Measurements from ENCODE around the gene SEMA6D.

Gene SEMA6D, protein sequence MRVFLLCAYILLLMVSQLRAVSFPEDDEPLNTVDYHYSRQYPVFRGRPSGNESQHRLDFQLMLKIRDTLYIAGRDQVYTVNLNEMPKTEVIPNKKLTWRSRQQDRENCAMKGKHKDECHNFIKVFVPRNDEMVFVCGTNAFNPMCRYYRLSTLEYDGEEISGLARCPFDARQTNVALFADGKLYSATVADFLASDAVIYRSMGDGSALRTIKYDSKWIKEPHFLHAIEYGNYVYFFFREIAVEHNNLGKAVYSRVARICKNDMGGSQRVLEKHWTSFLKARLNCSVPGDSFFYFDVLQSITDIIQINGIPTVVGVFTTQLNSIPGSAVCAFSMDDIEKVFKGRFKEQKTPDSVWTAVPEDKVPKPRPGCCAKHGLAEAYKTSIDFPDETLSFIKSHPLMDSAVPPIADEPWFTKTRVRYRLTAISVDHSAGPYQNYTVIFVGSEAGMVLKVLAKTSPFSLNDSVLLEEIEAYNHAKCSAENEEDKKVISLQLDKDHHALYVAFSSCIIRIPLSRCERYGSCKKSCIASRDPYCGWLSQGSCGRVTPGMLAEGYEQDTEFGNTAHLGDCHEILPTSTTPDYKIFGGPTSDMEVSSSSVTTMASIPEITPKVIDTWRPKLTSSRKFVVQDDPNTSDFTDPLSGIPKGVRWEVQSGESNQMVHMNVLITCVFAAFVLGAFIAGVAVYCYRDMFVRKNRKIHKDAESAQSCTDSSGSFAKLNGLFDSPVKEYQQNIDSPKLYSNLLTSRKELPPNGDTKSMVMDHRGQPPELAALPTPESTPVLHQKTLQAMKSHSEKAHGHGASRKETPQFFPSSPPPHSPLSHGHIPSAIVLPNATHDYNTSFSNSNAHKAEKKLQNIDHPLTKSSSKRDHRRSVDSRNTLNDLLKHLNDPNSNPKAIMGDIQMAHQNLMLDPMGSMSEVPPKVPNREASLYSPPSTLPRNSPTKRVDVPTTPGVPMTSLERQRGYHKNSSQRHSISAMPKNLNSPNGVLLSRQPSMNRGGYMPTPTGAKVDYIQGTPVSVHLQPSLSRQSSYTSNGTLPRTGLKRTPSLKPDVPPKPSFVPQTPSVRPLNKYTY

DNA sequence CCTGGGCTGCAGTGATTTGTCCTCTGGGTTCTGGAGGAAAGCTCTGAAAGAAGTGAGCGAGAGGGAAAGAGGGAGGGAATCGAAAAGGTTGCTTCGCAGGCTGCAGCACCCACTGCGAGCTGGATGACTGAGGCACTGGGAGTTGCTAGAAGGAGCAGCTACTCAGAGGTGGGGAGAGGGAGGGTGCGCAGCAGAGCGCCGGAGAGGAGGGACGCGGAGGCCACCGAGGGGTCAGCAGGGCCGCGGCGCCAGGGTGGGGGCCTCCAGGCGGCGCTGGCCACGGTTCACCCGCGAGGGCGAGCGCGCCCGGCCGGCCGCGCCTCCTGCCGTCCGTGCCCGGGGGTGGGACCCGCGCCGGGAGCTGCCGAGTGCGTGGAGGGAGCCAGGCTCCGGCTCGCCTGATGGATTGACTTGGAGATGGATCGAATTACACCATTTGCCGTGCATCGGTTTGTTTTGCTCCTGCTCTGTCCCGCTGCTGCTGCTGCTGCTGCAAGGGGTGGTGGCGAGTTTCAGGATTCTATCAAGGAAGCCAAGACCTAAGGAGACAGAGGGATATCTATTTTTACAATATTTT is at the start of gene SEMA6D:
Gene SEMA6D, plus strand, starts transcription at position 470 of the 577 bp plus-strand sequence. CDS start 42,294 bp downstream, outside the sequence.
- H3K4me3 ChIP-seq (ENCODE audit: low read length), result no peak within 1 kb of the TSS
- no peak for TF ChIP-seq ZNF274 (IDR thresholded peaks at IDR 0.05; ENCODE audit: low read depth, low read length)

DNA sequence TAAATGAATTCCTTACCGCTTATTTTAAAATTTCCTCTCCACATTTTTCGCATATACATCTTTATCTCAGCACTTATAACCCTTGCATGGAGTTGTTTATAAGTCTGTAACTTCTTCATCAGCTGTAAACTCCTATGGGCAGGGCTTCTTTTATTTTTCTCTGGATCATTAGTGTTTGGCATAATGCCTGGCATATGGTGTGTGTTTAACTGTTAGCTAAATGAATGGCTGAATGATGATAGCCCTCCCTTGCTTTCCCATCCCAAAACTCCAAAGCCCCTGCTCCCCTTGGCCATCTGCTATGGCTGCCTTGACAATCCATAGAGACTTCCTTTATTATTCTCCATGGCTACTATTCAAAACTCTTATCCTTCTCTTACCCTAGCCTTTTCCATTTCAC is 48.1 kb upstream of the SEMA6D start:
- TF ChIP-seq ZNF274 (IDR thresholded peaks at IDR 0.05; ENCODE audit: low read depth, low read length), result no peak
- no peak overlapping the region for H3K4me3 ChIP-seq (ENCODE audit: low read length)

DNA sequence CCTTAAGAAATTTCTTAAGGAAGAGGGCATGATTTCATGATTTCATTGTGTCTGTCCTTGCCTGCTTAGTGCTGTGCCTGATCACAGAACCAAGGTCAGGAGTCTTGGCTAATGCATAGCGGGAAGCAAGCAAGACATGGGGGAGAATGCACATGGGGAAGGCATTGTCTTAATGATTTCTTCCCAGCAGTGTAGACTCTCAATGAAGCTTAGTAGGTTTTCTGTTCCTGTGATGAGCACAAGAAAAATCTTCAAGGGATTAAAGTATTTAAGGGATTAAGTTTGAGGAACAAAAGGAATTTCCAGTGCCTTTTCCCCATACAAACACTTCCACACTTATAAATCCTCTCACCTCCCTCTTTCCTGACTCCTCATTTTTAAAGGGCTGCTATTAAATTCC is 46.9 kb upstream of the SEMA6D start:
- H3K4me3 ChIP-seq (ENCODE audit: low read length), result no peak overlapping the region
- TF ChIP-seq ZNF274 (IDR thresholded peaks at IDR 0.05; ENCODE audit: low read depth, low read length), result no peak

DNA sequence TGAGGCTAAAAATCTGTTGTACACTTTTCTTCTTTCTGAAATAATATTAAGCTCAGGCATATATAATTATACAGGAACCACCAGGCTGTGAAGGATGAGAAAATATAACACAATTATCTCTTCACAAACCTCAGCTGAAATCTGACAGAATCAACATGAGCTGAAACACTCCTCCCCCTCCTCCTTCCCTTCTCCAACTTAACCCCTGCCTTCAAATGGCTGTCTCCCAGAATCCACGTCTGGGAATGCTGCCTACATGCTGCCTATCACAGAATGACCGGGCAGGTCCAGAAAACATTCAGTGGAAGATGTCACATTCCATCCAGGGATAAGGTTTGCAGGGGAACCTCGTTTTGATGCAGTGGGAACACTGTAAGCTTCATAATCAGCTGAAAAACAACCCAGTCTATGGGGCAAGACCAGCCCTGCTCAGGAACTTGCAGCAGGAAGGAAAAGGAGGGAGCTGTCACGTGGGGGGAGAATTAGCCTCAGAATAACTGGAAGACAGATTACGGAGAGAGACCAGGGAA is 44.0 kb upstream of the SEMA6D start:
- TF ChIP-seq ZNF274 (IDR thresholded peaks at IDR 0.05; ENCODE audit: low read depth, low read length), result no peak
- no peak overlapping the region for H3K4me3 ChIP-seq (ENCODE audit: low read length)

DNA sequence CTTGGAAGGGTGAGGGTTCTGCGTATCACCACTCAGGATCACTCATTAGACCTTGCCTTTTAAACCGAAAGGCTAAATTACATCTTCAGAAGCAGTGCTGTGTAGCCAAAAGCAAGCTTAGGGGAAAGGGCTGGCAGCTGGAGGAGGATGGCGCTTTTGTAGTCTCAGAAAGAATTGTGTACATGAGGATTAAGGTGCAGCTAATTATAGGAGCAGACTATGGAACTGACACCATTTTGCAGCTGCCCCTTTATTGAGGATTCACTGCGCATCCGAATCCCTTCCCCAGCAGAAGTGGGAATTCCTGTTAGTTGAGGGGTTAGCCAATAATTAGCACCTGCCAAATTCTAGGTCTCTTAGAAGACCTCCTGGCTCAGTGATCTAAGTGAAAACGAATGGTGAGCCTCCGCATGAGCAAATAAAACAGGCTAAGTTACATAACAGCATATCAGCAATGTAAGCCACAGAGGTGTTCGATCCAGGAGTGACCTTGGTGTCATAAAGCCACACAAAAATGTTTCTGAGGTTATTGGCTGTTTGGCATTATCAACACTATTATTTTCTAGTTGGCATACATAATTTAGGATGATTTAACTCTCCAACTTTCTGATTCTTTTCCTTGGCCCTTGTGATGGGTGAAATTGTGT is 42.6 kb upstream of the SEMA6D start:
- H3K4me3 ChIP-seq (ENCODE audit: low read length), result no peak overlapping the region
- no peak for TF ChIP-seq ZNF274 (IDR thresholded peaks at IDR 0.05; ENCODE audit: low read depth, low read length)

DNA sequence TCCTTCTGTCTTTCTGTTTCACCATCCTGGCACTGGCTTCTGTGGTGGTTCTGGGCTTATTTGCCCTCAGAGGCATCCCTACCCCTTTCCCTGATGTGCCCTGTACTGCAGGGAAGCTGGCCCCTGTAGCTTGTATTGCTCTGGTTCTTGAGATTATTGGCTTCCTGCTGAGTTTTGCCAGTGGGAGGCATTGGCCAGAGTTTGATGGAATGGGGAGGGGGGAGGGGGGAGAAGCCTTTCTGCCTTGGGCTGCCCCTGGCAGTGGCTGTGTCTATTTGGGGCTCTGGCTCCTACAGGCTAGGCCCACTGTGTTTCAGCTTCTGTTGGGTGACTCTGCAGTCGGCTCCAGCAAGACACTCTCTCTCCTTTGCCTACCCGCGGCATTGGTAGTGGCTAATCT is 41.6 kb upstream of the SEMA6D start:
- no peak overlapping the region for H3K4me3 ChIP-seq (ENCODE audit: low read length)
- no peak for TF ChIP-seq ZNF274 (IDR thresholded peaks at IDR 0.05; ENCODE audit: low read depth, low read length)

DNA sequence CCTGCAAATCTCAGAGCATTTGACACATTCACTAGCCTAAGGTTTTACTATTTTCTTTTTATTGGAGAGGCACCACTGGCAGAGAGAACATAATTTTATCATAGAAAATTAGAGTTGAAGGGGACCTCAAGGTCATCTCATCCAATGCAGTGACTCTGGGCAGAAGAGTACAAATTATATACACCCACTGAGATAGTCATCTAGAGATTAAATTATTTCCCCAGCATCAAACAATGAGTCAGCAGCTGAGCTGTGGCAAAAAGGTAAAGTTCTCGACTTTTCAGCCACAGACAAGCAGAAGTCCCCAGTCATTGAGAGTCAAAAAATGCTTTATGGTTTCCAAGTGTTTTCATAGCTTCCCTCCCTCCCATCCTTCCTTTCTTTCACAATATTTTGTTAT is 39.3 kb upstream of the SEMA6D start:
- H3K4me3 ChIP-seq (ENCODE audit: low read length), result no peak overlapping the region
- no peak for TF ChIP-seq ZNF274 (IDR thresholded peaks at IDR 0.05; ENCODE audit: low read depth, low read length)

DNA sequence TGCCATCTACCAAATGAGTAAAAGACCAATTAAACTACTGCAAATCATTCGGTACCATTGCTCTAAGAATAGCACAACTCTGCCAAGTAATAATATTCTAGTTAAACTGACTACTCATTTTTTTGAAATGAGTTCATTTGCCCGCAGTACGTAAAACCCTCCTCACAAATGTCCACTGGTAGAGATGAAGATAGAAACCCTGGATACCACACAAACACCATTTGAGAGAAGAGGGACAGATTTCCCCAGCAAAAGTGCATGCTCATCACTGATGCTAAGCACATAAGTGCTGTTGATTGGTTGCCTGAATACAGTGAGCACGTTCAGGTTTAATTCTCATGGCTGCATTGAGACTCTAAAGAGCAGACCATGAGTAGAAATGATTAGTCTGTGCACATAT is 34.6 kb upstream of the SEMA6D start:
- H3K4me3 ChIP-seq (ENCODE audit: low read length), result no peak overlapping the region
- no peak for TF ChIP-seq ZNF274 (IDR thresholded peaks at IDR 0.05; ENCODE audit: low read depth, low read length)

DNA sequence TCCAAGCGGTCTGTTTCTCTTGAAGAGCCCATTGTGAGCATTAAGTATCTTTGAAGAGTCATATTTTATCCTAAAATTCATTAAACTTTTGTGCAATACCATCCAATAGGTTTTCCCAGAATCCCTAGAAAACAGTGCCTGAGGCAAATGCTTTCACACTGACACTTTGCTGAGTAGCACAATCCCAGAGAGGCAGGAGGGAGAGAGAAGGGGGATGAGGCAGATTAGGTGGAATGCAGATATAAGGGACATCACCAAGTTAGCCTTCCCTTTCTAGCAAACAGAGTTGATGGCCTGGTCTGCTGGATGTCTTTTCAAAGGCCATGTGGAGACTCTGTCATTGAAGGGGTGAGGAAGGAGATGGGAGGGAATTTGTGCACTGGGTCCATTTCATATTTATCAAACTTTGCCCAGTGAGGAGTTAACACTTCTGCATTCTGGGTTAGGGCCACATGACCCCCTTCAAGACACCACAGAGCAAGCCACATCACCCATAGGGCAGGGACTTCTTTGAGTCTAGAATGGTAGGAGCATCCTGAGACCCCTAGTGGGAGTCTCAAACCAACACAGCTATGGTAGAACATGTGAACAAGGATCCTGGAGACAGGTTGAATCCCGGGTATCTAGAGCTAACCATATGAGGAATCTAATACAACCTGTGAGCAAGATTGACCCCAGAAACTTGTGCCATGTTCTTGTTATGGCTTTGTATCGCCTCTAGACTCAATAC is 32.0 kb upstream of the SEMA6D start:
- no peak for TF ChIP-seq ZNF274 (IDR thresholded peaks at IDR 0.05; ENCODE audit: low read depth, low read length)
- no peak overlapping the region for H3K4me3 ChIP-seq (ENCODE audit: low read length)

DNA sequence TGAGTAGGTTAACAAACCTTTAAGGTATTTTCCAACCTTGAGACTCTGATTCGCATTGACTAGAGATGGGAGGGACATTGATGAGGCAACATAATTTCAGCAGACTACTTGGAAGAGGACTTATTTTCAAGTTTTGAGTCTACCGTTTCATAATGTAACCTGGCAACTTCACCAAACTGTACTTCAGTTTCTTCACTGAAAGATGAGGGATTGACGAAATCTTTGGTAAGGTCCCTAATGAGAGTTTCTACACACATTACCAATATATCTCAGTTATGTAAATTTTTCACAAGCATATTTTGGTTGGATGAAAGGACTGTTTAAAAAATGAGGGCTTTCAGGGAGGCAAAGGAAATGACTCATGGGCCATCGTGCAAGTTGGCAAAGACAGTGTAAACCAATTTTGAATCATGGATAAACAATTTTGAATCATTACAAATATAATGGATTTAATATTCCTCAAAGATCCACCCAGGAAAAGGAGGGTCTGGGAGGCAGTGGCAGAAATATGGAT is 28.7 kb upstream of the SEMA6D start:
- TF ChIP-seq ZNF274 (IDR thresholded peaks at IDR 0.05; ENCODE audit: low read depth, low read length), result no peak
- no peak overlapping the region for H3K4me3 ChIP-seq (ENCODE audit: low read length)

DNA sequence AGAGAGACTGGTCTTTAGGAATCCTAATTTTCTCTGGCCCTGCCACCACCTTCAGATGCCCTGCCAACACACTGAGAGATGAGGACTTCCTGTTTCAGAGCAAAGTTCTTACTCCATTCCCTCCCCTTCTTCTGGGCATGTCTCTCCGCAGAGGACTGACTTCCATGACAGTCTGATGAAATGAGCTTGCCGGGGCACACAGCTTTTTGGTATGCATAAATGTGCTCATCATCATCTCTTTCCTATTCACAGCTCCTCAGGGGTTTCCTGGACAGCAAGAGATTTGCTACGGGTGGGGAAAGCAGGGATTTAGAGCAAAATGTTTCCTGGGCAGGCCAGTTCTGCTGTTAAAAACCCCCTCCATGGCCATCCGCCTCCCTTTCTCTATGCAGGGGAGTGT is 27.6 kb upstream of the SEMA6D start:
- TF ChIP-seq ZNF274 (IDR thresholded peaks at IDR 0.05; ENCODE audit: low read depth, low read length), result no peak
- H3K4me3 ChIP-seq (ENCODE audit: low read length), result no peak overlapping the region

DNA sequence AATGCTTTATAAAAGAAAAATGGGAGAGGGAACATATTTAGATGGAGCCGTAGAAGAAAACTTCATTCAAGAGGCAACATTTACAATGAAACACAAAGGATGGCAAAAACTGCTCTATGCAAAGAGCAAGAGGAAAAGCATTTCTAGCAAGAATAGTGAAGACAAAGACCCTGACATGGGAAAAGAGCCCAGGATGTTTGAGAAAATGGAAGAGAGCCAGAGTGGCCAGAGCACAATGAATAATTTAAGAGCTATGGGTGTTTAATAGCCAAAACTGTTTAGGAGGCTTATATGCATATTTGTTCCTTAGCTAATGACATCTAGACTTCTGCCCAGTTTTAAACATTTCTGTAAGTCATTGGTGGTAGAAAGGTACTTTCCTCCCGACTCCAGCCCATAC is 25.4 kb upstream of the SEMA6D start:
- no peak for TF ChIP-seq ZNF274 (IDR thresholded peaks at IDR 0.05; ENCODE audit: low read depth, low read length)
- H3K4me3 ChIP-seq (ENCODE audit: low read length), result no peak overlapping the region

DNA sequence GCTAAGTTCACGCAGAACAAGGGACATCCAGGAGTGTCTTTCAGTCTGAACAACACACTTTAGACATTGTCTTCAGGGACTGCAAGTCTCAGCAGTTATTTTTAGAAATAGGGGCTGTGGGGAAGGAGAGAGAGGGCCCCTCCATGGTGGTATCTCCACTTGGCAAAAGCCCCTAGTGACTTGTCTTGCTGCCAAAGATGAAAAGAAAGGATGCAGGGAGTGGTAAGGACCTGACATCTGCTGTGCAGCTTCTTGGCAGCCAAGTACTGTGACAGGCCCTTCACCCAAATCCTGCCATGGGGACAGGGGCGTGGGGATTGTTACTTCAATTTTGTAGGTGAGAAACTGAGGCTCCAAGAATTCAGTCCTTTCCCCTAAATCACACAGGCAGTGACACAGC is 21.0 kb upstream of the SEMA6D start:
- no peak for TF ChIP-seq ZNF274 (IDR thresholded peaks at IDR 0.05; ENCODE audit: low read depth, low read length)
- no peak overlapping the region for H3K4me3 ChIP-seq (ENCODE audit: low read length)

All from GM08714 (cell line).